Measurements from ENCODE around the gene RPS17. TPM values are rescaled to one million over a fixed set of nuclear protein-coding genes. Genes with fewer than 3 reads are reported as not detected.

Gene RPS17
- total RNA-seq, 1 donor from 2014 or later: 1,125 TPM

DNA sequence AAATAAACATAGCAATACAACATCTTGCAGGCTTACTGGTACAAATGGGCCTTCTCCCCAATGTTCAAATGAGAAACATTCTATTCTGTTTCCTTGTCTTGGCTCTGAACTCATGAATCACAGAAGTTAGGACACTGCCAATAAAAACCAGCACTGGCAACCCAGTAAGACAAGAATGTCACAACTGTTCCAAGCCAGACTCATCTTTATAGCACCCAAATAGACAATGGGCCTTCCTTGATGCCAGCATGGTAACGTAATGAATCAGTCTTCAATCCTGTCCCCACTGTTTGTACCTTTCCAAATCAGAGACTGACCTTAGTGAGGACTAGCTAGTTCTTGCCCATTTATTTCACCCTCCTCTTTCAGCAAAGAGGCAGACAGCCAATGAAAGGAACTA lies 14.1 kb upstream of the RPS17 start:
- TF ChIP-seq, protein P1, sequence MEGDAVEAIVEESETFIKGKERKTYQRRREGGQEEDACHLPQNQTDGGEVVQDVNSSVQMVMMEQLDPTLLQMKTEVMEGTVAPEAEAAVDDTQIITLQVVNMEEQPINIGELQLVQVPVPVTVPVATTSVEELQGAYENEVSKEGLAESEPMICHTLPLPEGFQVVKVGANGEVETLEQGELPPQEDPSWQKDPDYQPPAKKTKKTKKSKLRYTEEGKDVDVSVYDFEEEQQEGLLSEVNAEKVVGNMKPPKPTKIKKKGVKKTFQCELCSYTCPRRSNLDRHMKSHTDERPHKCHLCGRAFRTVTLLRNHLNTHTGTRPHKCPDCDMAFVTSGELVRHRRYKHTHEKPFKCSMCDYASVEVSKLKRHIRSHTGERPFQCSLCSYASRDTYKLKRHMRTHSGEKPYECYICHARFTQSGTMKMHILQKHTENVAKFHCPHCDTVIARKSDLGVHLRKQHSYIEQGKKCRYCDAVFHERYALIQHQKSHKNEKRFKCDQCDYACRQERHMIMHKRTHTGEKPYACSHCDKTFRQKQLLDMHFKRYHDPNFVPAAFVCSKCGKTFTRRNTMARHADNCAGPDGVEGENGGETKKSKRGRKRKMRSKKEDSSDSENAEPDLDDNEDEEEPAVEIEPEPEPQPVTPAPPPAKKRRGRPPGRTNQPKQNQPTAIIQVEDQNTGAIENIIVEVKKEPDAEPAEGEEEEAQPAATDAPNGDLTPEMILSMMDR (IDR thresholded peaks at IDR 0.05): no peak
- Histone ChIP-seq H3K4me3 (no peak overlapping the region), H3K36me3 (peaks cover 0 to 25% of the 10 kb centered on the region in 2 donors), H3K27me3 (no peaks in the 10 kb centered on the region), H3K4me1 (no peaks in the 10 kb centered on the region), H3K27ac (no peak overlapping the region), H3K9me3 (no peaks in the 10 kb centered on the region)
- intact Hi-C loops (cut with DNase I): no loop called here
- no peak for DNase-seq (ENCODE audit: low spot score in 2 of 2)

DNA sequence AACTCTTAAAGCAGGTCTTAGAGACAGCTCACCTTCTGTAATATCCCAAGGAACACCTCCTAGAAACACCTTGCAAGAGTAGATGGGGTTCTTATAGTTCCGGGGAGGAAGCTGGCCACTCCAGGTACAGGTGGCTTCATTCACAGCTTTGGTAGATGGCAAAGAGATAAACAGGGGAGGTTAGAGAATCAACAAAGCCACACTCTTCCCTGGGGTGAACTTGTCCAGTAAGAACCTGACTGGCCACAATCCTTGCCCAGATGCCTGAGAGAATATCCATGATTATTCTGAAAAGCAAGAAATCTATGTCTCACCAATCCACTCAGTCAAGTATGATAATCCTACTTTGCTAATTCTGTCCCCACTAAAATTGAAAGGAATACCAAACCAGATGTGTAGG lies 13.6 kb upstream of the RPS17 start:
- intact Hi-C loops (cut with DNase I): no loop called here
- H3K27me3 ChIP-seq: no peaks in the 10 kb centered on the region
- no peak for DNase-seq (ENCODE audit: low spot score in 2 of 2)
- H3K36me3 ChIP-seq: peaks cover 0 to 28% of the 10 kb centered on the region in 2 donors
- no peaks in the 10 kb centered on the region for H3K4me1 ChIP-seq
- no peaks in the 10 kb centered on the region for H3K9me3 ChIP-seq
- TF ChIP-seq, protein P1 (IDR thresholded peaks at IDR 0.05): no peak
- no peak overlapping the region for H3K27ac ChIP-seq
- H3K4me3 ChIP-seq: no peak overlapping the region

DNA sequence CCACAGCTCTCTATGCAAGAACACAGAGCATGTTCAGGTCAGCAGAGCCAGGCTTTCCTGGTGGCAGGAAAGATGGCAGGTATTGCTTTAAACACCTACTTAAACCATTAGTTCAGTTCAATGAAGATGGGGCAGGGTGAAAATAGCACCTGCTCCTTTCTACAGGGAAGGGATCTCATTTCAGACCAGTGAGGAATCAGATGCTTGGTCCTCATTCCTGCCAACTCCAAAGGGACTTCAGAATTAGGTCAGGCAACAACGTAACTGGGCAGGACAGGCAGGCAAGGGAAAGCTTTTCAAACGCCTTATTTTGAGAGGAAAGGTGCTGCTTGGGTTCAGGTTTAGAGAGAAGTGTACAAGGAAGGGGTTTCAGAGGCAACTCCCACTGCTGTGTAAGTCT lies 12.6 kb upstream of the RPS17 start:
- H3K27me3 ChIP-seq: no peaks in the 10 kb centered on the region
- TF ChIP-seq, protein P1 (IDR thresholded peaks at IDR 0.05): no peak
- no peak for DNase-seq (ENCODE audit: low spot score in 2 of 2)
- H3K9me3 ChIP-seq: no peaks in the 10 kb centered on the region
- intact Hi-C loops (cut with DNase I): no loop called here
- H3K27ac ChIP-seq: no peak overlapping the region
- H3K36me3 ChIP-seq: peaks cover 0 to 28% of the 10 kb centered on the region in 2 donors
- no peak overlapping the region for H3K4me3 ChIP-seq
- H3K4me1 ChIP-seq: no peaks in the 10 kb centered on the region

- Histone ChIP-seq H3K4me3 (no peak overlapping the region), H3K27me3 (no peaks in the 10 kb centered on the region), H3K9me3 (no peaks in the 10 kb centered on the region), H3K27ac (no peak overlapping the region), H3K36me3 (peaks cover 0 to 28% of the 10 kb centered on the region in 2 donors), H3K4me1 (no peaks in the 10 kb centered on the region)
- TF ChIP-seq, protein P1 (IDR thresholded peaks at IDR 0.05): no peak
- intact Hi-C loops (cut with DNase I): no loop called here
- DNase-seq (ENCODE audit: low spot score in 2 of 2): no peak
Observed at GRCh38 chr15:82551646-82552247, 11.5 kb upstream of the RPS17 start.

DNA sequence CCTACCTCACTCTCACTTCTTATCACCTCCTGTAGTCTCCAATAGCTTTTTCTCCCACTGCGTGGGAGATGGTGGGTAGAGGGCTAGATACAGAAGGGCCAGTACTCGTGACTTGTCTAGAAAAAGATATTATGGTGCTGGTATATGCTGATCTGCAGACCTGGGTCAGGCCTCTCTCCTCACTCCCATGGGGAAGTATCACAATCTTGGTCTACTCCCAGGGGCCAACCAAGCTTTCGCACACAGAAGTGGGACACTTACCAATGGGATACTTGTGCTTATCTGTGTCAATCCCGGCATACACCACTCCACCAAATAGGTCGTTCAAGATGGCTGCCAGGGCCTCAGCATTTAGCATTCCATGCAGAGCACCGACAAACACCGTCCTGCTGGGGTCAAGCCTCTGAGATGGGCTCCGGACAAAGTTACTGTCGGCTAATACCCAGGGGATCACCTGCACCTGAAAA lies 9.0 kb upstream of the RPS17 start:
- H3K27ac ChIP-seq: no peak overlapping the region
- no peak for DNase-seq (ENCODE audit: low spot score in 2 of 2)
- peaks cover 0 to 23% of the 10 kb centered on the region in 2 donors for H3K36me3 ChIP-seq
- no peaks in the 10 kb centered on the region for H3K27me3 ChIP-seq
- TF ChIP-seq, protein P1 (IDR thresholded peaks at IDR 0.05): no peak
- no peaks in the 10 kb centered on the region for H3K4me1 ChIP-seq
- intact Hi-C loops (cut with DNase I): loop anchor here (10.0 kb wide), 2 partner anchors 284 to 656 kb away; partner anchors contain the start of genes EFL1, HDGFL3 and SAXO2
- H3K4me3 ChIP-seq: no peak overlapping the region
- no peaks in the 10 kb centered on the region for H3K9me3 ChIP-seq
